Suprapubic skin (tissue), 4 donors: ENCODE data around the gene CERS1. TPM values are rescaled to one million over a fixed set of nuclear protein-coding genes. Genes with fewer than 3 reads are reported as not detected.

Experiments used
- DNase-seq, 2 donors: peaks; one replicate each; pipeline ENCODE4 v3.0.0-alpha.2; 2019; ENCODE audit warnings: low spot score in 2 of 2
- H3K27ac ChIP-seq: fragments of 200-600 bp; sonication (generic); one replicate; pipeline ENCODE4 v1.5.1; 2019
- H3K27me3 ChIP-seq: fragments of 200-600 bp; sonication (generic); one replicate; pipeline ENCODE4 v1.5.1; 2019
- H3K36me3 ChIP-seq: fragments of 200-600 bp; sonication (generic); one replicate; pipeline ENCODE4 v1.5.1; 2019
- H3K4me1 ChIP-seq: fragments of 200-600 bp; sonication (generic); one replicate; pipeline ENCODE4 v1.5.1; 2019
- H3K4me3 ChIP-seq: fragments of 200-600 bp; sonication (generic); one replicate; pipeline ENCODE4 v1.5.1; 2019; ENCODE audit warnings: mild to moderate bottlenecking
- H3K9me3 ChIP-seq: fragments of 200-600 bp; sonication (generic); one replicate; pipeline ENCODE4 v1.5.1; 2019
- CTCF ChIP-seq, 2 donors: fragments of 200-600 bp in 1 of 2; fragments of 450-650 bp in 1 of 2; sonication (generic) in 1 of 2; IDR thresholded peaks; one replicate each; pipeline ENCODE4 v1.5.1; 2016 to 2019; ENCODE audit warnings: antibody characterized with exemption in 2 of 2, mild to moderate bottlenecking in 1 of 2, moderate library complexity in 1 of 2
- EP300 ChIP-seq: sonication (generic); formaldehyde crosslinking; IDR thresholded peaks from one replicate; pipeline ENCODE4 v1.6.1; 2017; ENCODE audit warnings: antibody characterized with exemption
- POLR2A ChIP-seq, 2 donors: fragments of 450-650 bp; IDR thresholded peaks; one replicate each; pipeline ENCODE4 v1.6.1; 2017; ENCODE audit warnings: antibody characterized with exemption in 2 of 2, mild to moderate bottlenecking in 2 of 2, moderate library complexity in 2 of 2
- POLR2AphosphoS5 ChIP-seq, 3 donors: sonication (generic); formaldehyde crosslinking; IDR thresholded peaks; one replicate each; pipeline ENCODE4 v1.6.1; 2017; ENCODE audit warnings: antibody characterized with exemption in 3 of 3
- WGBS: methylation state at CpG from one replicate; pipeline ENCODE4 v1.1.5; 2018; 5-methylcytosine and 5-hydroxymethylcytosine counted together
- total RNA-seq, 4 donors: library from RNA; depleted of rRNA; stranded (reverse); fragments of >200 nt; gene quantifications; one replicate each; pipeline ENCODE4 v1.1.0, GENCODE V29; 2016

Gene CERS1
- total RNA-seq, 4 donors from 2014 or later = 0.68 TPM; not detected in 3

GRCh38 chr19:18871543-18871942, 24.4 kb downstream of the CERS1 start:
- H3K4me1 ChIP-seq = peaks cover 22% of the 10 kb centered on the region
- WGBS = 81% methylated on average over 7 of the region's 7 CpGs
- TF ChIP-seq POLR2AphosphoS5 (IDR thresholded peaks at IDR 0.05) = no peak
- no peak for TF ChIP-seq CTCF (IDR thresholded peaks at IDR 0.05)
- TF ChIP-seq POLR2A (IDR thresholded peaks at IDR 0.05) = no peak
- TF ChIP-seq EP300 = no peak

GRCh38 chr19:18870531-18871172, 25.3 kb downstream of the CERS1 start:
- TF ChIP-seq EP300 (no peak), POLR2AphosphoS5 (IDR thresholded peaks at IDR 0.05) (no peak), POLR2A (IDR thresholded peaks at IDR 0.05) (no peak), CTCF (IDR thresholded peaks at IDR 0.05) (no peak)
- Histone ChIP-seq H3K36me3 (peaks cover 15% of the 10 kb centered on the region), H3K27ac (no peak overlapping the region), H3K4me1 (peaks cover 22% of the 10 kb centered on the region), H3K9me3 (no peaks in the 10 kb centered on the region), H3K4me3 (no peak overlapping the region), H3K27me3 (peaks cover 15% of the 10 kb centered on the region)
- WGBS = 58% methylated on average over 18 of the region's 25 CpGs
- DNase-seq = peak in 1 of 2 donors; percentile 57

More at GRCh38 chr19:18871543-18871942, 24.4 kb downstream of the CERS1 start:
- no peak overlapping the region for H3K27ac ChIP-seq
- peaks cover 15% of the 10 kb centered on the region for H3K27me3 ChIP-seq
- no peak for DNase-seq
- H3K36me3 ChIP-seq = peaks cover 8% of the 10 kb centered on the region
- no peaks in the 10 kb centered on the region for H3K9me3 ChIP-seq
- H3K4me3 ChIP-seq = no peak overlapping the region

GRCh38 chr19:18869781-18870530, 26.0 kb downstream of the CERS1 start:
- TF ChIP-seq CTCF (IDR thresholded peaks at IDR 0.05) (no peak), POLR2A (IDR thresholded peaks at IDR 0.05) (no peak), EP300 (no peak), POLR2AphosphoS5 (IDR thresholded peaks at IDR 0.05) (no peak)
- Histone ChIP-seq H3K27me3 (peaks cover 15% of the 10 kb centered on the region), H3K27ac (no peak overlapping the region), H3K9me3 (no peaks in the 10 kb centered on the region), H3K36me3 (peaks cover 22% of the 10 kb centered on the region), H3K4me1 (peaks cover 22% of the 10 kb centered on the region), H3K4me3 (no peak overlapping the region)
- DNase-seq = peak in 1 of 2 donors; percentile 62
- WGBS = 33% methylated on average over 20 of the region's 62 CpGs

DNA sequence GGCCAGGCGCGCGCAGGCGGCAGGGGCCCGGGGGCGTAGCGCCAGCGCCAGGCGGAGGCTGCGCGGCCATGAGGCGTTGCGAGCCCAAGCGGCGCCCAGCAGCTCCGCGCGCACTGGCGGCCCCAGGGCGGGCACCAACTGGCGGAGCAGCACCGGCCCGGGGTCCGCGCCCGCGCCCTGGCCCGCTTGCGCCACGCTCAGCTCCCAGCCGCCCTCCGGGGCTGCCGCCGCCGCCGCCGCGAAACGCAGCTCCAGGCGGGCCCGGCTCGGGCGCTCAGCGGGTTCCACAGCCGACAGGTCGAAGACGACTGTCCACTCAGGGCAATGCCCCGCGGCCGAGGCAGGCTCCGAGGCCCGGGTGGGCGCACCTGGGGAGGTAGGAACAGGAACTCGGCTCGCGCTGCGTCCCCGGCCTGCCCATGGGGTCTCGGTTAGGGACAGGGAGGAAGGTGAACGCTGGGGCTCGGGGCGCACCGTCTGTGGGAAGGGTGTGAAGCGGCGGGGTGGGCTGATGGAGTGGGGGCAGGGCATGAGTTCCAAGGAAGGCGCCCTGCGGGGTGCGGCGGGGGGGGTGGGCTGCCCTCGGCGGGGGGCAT, 26.8 kb downstream of the CERS1 start:
- TF ChIP-seq POLR2A (IDR thresholded peaks at IDR 0.05) = no peak
- no peak for TF ChIP-seq CTCF (IDR thresholded peaks at IDR 0.05)
- no peak for TF ChIP-seq POLR2AphosphoS5 (IDR thresholded peaks at IDR 0.05)
- no peak for TF ChIP-seq EP300
- Histone ChIP-seq H3K36me3 (peaks cover 30% of the 10 kb centered on the region), H3K4me3 (peak overlapping the region; percentile 40), H3K9me3 (no peaks in the 10 kb centered on the region), H3K4me1 (peaks cover 22% of the 10 kb centered on the region), H3K27ac (no peak overlapping the region), H3K27me3 (peaks cover 15% of the 10 kb centered on the region)
- 34% methylated on average over 17 of the region's 71 CpGs for WGBS
- peak in 1 of 2 donors; percentile 71 for DNase-seq
